GM21447 (cell line): Measurements from ENCODE around the gene CCDC69.
"Not testable (repeated sequence)": the region's sequence is repeated elsewhere in the genome, so short reads cannot be mapped to it uniquely, and the experiment has no call there.

Experiments
- ATAC-seq: cut with Tn5 transposase; IDR thresholded peaks from one replicate; pipeline ENCODE4 v1.9.1; 2021; ENCODE audit not compliant: unreplicated experiment

Gene CCDC69

GRCh38 chr5:151222790-151223446 lies 974 bp downstream of the CCDC69 start:
- peak; percentile 69 for ATAC-seq

GRCh38 chr5:151222054-151222789 lies 1.7 kb downstream of the CCDC69 start:
- no peak for ATAC-seq

- ATAC-seq: no peak
Observed at GRCh38 chr5:151221574-151221973, 2.3 kb downstream of the CCDC69 start.

DNA sequence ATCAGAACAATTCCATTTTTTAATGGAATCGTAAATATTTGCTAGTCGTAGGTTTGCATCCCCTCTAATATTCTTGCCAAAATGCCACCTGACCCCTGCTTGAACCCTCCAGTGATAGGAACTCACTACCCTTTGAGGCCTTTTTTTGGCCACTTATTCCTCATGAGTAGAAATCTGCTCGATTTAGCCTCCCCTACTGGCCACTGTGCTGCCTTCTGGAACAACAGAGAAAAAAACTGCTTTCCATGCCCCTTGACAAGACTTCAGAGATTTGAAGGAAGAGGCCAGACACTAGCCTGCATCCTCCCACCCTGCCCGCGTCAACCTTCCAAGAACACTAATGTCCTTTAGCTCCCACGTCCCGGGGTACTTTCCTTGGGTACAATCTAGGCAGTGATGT lies 4.1 kb downstream of the CCDC69 start:
- no peak for ATAC-seq

- no peak for ATAC-seq
Observed at GRCh38 chr5:151219138-151219537, 4.8 kb downstream of the CCDC69 start.

- no peak for ATAC-seq
Observed at GRCh38 chr5:151218177-151218576, 5.7 kb downstream of the CCDC69 start.

GRCh38 chr5:151216781-151217180 lies 7.1 kb downstream of the CCDC69 start:
- ATAC-seq: no peak

DNA sequence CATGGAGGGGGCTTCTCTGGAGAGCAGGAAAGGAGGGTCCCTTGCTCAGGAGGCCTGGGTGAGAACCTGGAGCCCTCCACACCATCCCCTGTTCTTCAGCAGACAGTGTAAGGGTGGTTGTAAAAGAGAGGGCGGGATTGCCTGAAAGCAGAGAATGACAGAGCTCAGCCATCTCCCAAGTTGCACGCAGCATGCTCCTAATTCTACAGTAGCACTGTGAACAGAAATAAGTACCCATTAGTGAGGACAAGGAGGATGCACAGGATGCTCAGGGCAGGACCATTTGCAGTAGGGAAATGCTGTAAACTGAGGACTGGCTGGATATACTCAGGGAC lies 8.4 kb downstream of the CCDC69 start:
- no peak for ATAC-seq

DNA sequence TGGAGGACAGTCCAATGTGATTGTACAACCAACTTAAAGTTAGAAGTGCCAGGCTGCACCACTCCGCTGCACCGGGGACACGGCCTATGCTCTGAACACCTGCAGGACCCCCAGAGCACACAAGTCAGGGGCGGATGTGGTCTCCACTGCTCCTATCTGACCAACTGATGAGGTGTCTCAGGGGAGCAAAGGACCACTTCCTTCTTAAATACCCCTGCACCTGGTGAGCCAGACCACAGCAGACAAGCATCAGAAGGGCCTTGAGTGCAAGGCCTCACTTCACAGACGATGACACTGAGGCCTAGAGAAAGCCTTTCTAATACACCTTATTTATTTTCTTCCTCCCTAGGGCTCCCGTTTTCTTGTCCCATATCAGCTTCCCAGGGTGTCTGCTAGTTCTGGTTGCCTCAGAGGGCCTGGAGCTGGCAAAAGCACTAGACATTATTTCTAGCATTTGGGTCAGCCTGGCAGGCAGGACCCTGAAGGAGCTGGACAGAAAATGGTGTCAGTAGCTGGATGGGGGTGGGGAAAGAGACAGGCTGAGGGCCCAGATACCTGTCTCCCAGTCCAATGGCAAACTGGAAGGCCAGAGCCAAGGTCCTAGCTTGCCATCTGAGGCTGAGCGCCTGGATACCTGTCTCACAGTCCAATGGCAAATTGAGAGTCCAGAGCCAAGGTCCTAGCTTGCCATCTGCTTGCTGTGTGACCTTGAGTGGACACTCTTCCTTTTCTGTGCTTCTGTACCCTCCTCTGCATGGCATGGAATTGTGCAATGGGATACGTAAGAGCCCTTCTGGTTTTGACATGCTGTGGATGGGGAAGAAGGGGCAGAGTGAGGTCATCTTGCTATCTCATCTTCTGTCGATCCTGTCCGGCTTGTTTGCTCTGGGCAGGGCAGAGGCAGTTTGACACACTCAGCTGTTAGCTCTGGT lies 9.0 kb downstream of the CCDC69 start:
- peak; percentile 60 for ATAC-seq

DNA sequence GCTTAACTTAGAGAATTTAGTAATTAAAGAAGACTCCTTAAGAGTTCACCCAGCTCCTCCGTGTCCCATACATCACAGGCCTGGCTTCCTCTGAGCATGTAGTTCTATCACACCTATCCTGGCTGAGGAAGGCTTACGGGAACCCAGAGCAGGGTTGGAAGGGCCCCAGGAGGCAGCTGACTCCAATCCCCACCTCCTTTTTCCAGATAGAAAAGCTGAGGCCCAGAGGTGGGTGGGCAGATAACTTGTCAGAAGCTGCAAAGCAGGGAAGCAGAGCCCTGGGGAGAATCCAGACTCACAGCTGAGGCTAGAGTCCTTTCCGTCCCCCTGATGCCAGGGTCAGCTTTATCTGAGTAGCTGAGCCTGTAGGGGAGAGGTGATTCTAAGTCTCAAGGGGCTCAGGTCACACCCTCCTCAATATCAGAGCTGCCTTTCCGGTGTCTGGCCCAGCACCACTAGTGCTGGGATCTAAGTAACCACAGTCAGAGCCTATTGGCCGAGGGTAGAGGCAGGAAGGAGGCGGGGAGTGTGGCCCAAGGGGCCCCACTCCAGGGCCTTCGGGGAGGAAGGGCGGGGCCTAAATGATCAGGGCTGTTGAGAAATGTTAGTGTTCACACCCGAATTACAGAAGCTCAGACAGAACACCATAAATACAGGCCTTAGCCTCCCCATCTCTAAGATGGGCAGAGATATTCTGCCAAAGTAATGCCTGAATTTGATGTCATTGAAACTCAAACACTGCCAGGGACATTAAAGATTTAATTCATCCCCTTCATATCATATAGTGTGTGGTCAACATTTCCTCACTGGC lies 9.9 kb downstream of the CCDC69 start:
- ATAC-seq: peak; percentile 69

- ATAC-seq: no peak
Observed at GRCh38 chr5:151212406-151212798, 11.5 kb downstream of the CCDC69 start.

DNA sequence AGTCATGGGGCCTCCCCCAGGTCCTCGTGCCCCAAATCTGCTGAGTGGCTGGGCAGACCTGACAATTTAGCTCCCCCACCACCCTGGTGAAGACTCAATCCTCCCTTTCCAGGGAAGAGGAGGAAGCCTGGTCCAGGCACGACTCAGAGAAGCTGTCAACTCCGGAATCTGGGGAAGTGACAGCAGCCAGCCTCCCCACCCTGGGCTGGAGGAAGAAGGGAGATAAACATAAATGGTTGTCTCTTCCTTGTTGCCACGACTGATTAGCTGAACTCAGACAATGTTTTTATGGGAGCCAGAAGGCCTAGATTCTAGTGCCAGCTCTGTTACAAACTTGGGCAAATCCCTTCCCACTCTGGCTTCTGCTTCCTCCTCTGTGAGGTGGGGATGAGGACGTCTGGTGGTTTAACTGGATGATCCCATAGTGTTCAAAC lies 15.4 kb downstream of the CCDC69 start:
- ATAC-seq: no peak

DNA sequence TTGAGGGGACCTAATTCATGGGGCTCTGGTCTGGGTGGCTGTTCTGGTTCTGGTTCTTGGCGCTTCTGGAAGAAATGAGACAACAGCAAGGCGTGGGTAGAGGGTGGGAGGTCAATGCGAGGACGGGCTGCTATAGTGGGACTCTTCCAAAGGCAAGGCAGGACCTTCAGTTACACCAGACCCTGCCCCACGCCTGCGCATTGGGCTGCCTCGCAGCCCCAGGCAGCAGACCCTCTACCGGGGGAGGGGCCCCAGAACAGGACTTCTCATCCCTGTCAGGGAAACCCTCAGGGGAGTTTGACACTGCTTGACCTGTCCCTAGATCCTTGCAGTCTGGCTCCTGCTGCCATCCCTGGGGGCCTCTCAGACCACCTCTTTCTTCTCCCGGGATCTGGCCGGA lies 18.5 kb downstream of the CCDC69 start:
- ATAC-seq: no peak

- no peak for ATAC-seq
Observed at GRCh38 chr5:151204051-151204450, 19.8 kb downstream of the CCDC69 start.

DNA sequence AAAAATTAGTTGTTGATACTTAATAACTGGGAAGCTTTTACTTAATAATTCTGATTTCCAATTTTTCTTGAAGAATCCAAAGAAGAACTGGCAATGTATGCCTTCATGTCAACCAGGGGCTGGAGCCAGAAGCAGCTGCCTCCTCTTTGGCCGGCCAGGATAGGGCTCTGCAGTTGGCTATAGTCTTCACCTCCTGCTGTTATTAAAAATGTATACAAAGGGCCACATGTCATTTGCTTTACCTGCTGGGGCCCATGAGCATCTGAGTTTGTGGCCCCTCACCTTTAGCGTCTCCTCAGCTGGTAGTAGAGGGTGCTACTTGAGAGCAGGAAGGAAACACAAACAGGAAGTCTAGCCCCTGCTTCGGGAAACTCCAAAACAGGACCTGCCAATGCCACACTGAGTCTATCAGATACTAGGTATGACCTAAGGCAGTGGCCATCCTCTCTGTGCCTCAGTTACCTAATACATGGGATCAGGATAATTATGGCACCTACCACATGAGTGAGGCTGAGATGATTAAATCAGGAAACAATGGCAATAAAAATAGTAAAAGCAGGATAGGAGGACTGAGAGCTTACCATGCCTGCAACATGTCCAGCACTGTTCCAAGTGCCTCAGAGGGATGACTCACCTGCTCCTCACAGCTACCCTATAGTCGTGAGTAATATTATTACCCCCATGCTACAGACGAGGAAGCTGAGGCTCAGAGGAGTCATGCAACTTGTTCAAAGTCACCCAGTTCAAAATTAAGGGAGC lies 21.3 kb downstream of the CCDC69 start:
- ATAC-seq: no peak

GRCh38 chr5:151200913-151201595 lies 22.8 kb downstream of the CCDC69 start:
- no peak for ATAC-seq

DNA sequence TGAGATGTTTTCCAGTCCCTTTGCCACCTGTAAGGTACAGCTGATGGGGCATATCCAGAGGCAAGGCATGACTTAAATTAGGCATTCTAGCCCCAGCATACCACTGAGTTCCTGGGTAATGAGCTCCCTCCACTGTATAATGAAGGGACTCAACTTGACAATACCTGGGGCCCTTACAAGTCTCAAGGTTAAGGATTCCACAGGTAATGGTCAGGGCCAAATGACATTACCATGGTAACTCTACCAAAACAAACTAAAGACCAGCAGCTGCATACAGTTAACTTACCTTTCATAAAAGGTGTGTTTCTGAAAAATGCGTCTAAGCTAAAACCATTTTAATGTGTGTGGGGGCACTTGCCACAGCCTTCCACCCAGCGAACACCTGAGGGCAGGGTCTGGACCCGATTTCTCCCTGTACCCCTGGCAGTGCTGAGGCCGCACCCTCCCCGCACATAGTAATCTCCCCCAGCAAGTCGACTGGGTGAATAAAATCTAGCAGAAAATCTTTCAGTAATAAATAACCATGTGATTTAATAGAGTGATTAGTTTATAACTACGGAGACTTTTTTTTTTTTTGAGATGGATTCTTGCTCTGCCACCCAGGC lies 24.2 kb downstream of the CCDC69 start:
- no peak for ATAC-seq

- no peak for ATAC-seq
Observed at GRCh38 chr5:151198861-151199260, 25.0 kb downstream of the CCDC69 start.

GRCh38 chr5:151197291-151197600 lies 26.6 kb downstream of the CCDC69 start:
- ATAC-seq: not testable (repeated sequence)
